ENCODE results near the gene SCN3A.

The SCN3A gene

DNA sequence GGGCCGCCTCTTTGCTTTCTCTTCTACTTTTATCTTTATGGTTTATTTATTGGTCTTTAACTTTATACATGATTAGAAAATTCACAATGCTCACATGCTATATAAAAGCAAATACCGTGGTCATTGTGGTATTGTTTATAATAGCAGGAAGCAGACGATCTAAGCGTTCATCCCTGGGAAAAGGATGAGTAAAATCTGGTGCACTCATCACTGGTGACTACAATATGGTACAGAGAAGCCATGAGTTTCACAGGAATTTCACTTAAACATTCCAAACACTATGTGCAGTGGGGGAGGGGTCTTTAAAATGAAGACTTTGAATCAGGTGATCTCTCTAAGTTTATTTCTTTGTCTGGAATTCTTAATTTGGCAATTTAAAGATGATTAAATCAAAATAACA, 97.9 kb downstream of the SCN3A start:
- DNase-seq: no peak

DNA sequence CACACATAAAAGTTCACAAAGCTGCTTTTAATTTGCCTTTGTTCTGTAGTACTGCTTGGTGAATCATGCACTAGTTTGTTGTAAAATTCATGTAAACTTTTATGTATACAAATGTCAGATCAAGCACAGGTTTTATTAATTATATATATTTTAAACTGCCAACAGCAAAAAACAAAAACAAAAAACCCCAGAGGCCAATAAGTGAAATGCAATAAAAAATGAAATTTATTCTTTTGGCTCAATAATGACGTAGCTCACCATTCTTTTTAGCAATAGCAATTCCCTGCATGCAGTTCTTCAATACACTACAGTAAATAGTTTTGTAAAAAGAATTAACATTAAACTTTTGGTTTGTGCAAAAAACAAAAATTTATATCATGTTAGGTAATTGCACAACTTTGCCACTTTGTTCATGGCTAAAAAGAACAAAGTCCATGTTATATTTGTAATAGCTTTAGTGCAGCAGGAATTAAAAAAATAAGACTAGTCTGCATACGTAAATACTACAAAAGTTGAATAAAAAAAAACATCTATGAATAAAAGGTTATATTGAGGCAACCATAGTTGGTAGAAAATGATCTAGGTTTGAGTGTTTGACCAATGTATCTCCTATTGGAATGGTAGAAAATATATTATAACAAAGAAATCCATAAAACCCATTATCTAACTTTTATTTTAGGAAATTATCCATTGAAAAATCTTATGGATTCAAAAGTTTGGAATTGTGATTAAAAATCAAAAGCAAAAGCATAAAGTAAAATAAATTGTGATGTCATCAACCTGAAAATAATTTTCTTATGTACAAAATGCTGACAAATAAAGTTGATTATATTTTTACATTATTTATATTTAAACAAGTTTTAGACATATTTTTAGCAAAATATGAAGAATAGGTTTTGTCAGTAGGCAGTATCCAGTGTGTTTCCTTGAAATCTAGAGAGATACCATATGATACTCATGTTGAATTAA, 115.6 kb downstream of the SCN3A start:
- no peak for DNase-seq

DNA sequence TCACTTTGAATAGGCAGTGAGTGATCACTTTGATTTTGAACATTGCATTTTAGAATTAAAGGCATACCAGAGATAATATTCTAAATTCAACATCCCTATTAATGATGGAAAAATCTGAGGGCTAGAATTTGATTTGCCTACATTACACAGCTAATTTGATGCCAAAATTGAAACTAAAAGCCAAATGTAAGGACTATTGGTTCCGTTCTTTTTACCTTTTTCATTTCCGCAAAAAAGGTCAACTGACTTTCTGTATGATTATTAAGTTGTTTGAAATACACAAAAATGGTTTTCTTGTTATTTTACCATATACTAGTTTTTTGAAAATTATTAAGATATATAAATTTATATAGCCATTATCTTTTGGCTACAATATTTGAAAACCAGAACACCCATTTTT, 117.5 kb downstream of the SCN3A start:
- DNase-seq: no peak

DNA sequence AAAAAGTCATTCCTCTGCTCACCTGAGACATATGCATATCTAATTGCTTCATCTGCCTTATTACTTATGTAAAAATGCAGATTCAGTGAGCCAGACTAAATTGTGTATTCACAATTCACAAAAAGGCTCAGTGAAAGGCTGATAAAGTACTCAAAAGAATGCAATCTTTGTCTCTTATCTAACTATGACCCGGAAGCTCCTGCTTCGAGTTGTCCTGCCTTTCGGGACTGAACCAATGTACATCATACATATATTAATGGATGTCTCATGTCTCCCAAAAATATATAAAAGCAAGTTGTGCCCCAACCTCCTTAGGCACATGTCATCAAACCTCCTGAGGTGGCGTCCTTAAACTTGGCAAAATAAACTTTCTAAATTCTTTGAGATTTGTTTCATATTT, 120.5 kb downstream of the SCN3A start:
- no peak for DNase-seq

DNA sequence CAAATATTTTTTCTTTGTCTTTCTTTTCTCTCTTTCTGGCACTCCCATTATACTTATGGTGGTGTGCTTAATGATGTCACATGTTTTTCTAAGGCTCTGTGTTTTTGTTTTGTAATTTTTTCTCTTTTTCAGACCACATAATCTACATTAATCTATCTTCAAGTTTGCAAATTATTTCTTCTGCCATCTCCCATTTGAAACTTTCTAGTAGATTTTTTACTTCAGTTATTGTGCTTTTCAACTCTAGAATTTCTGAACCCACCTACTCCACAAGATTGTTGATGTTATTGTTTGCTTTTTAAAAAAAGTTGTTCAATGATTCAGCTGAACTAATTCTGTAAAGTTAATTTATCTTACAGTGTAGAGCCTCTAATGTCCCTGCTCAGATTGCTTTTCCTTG, 121.4 kb downstream of the SCN3A start:
- no peak for DNase-seq

DNA sequence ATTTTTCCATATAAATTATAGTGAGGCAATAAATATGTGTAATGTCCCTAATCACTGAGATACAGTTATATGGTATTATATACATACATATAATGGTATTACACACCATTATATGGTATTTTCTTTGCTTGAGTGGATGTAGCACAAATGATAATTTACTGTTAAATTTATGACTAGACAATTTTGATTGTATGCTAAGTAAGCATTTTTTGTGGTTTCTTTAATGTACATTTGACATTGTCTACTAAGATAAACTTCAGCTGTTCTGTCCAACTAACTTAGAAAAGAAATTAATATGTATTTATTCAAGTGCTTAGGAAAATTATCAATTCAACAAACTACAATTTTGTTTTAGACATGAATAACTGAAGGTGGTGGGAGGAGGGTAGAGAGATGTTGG, 122.6 kb downstream of the SCN3A start:
- no peak for DNase-seq

DNA sequence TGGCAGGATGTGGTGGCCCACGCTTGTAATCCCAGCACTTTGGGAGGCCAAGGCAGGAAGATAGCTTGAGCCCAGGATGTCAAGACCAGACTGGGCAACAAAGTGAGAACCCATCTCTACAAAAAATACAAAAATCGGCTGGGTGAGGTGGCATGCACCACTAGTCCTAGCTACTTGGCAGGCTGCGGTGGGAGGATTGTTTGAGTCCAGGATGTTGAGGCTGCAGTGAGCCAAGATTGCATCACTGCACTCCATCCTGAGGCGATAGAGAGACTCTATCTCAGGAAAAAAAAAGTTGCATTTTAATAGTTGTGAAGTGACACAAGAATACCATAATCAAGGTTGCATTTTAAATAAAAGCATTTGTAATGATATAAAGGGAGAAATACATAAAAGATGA, 124.4 kb downstream of the SCN3A start:
- no peak for DNase-seq

DNA sequence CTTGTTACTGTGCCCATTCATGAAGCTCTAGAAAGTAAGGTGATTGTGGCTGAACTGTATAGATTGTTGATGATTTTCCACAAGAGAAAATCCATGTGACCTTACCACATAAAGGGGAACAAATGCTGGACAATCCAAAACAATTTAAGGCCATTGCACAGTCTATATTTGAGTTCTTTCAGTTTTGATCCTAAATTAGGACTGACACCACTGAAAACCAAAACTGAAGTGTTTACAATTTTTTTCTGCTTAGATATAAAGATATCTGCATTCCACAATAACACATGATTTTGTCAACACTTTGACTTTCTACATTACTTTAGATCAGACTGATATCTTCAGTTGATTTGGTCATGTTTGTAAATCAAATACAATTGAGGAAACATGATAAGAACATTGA, 124.9 kb downstream of the SCN3A start:
- no peak for DNase-seq

DNA sequence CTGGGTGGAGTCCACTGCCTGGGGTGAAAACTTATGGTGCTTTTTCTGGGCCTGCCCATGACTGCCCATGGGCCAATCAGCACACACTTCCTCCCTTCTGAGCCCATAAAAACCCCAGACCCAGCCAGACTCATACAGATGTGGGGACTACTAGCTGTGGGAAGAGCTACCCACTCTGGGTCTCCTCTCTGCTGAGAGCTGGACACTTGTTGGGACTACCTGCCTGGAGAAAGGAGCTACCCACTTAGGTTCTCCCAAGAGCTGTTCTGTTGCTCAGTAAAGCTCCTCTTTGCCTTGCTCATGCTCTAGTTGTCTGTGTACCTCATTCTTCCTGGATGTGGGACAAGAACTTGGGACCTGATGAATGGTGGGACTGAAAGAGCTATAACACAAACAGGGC, 129.0 kb downstream of the SCN3A start:
- no peak for DNase-seq

DNA sequence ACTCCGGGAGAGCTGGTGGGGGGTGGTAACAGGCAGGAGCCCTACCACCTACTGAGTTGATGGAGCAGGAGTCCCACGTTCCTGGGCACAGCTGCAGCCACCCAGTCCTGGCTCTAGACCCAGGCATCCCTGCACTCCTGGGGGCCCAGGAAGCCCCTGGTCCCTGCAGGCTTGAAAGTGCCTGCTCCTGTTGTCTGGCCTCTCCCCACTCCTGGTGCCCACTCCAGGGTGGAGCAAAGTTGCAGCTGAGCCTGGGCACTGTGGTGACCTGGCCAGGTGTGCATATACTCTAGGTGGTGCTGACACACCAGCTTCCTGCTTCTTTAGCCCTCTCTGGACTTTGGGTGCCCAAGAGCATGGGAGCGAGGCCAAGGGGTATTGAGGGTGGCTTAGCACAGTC, 129.5 kb downstream of the SCN3A start:
- DNase-seq: no peak

DNA sequence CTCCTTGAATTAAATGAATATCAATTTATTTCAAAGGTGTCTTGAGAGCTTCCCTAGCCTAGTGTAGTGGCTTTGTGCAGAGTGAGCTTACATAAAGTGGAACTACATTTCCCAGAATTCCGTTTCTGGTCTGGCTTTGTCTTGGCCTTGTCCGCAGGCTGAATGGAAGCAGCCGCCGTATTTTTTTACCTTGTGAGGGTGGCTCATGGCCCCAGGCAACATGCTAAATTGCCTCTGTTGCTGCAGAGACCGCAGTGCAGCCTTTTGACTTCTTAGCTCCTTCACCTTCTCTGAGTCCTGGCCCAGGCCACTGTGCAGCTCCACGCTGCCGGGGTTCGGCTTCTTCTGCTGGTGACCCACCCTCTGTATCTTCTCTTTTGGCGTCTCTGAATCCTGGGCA, 133.8 kb downstream of the SCN3A start:
- DNase-seq: no peak

DNA sequence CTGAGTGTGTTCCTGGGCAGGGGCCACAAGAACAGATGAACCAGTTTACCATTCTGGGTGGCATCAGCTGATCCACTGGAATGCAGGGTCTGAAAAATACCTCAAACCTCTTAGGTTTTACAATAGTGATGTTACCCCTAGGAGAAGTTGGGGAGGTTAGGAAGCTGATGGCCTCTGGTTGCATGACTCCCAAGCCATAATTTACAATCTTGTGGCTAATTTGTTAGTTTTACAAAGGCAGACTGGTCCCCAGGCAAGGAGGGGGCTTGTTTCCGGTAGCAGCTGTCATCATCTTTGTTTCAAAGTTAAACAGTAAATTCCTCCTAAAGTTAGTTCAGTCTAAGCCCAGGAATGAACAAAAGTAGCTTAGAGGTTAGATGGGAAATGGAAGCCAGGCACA, 134.7 kb downstream of the SCN3A start:
- DNase-seq: no peak

DNA sequence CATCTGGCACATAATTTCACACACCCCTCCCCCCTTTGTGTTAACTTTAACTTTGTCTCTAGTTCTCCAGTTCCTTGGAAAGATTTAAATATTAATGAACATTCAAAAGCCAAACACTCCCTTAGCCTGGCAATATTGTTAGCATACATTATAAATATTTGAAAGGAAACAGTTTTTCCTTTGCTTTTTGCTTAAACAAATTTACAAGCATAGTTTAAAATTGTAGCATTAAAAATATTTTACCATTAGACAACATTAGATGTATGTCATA, 135.4 kb downstream of the SCN3A start:
- DNase-seq: no peak

DNA sequence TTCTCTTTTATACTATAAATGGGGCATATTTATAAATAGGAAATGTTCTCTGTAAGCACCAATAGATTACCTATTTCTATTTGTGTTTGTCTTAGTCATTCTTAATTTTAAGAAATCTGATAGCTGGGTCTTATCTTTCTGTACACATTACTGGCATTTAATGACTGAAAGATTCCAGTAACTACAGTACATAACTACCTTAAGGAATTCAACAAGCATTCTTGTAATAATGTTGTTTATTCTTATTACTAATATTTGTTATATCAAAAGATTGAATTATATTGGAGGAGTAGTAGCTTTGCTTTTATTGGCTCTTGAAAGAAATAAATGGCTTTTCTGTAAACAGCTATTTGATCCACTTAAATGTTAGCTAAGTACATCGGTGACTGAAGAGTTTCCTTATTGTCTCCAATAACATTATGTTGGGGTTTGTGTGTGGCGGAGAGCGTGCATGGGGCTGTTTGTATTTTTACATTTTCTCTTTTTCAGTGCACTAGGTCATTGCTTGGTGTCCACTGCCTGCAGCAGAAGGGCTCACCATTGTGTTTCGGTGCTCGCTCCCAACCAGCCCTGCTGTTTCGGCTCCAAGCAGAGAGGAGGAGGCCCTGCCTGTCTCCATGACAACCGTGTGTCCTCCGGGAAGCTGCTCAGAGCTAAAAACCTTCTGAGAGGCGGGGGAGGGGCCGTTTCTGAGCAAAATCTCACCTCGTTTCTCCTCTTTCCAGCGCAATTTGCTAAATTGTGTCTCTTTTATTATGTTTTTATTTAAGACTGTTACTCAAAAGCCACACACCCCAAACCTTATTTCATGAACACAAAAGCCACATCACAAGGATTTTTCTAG, 136.0 kb downstream of the SCN3A start:
- DNase-seq: peak; percentile 39

DNA sequence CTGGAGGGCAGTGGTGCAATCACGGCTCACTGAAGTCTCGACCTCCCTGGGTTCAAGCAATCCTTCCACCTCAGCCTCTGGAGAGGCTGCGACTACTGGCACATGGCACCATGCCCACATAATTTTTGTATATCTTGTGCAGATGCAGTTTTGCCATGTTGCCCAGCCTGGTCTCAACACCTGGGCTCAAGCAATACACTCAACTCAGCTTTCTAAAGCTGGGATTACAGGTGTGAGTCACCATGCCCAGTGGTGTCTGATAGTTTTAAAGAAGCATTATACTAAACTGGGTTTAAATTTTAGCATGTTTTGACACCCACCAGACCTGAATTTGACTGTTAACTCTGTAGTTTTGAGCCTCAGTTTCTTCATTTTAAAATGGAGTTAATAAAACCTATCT, 139.1 kb downstream of the SCN3A start:
- no peak for DNase-seq

DNA sequence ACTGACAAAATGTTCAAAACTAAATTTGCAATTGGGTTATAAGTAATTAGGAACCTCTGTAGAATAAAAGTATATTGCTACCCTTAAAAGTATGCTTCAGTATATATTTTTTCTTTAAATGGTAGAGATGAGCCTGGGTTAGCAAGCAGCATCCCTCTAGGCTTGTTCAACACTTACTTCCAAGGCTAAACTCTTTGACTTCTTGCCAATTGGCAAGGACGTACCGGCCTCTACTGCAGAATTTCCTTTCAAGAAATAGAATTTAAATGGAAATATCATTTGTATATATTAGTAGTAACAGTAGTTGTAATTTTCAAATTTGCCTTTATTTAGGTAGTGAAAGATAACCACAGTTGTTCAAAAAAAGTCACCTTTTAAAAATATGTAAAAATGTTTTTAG, 143.4 kb downstream of the SCN3A start:
- no peak for DNase-seq

DNA sequence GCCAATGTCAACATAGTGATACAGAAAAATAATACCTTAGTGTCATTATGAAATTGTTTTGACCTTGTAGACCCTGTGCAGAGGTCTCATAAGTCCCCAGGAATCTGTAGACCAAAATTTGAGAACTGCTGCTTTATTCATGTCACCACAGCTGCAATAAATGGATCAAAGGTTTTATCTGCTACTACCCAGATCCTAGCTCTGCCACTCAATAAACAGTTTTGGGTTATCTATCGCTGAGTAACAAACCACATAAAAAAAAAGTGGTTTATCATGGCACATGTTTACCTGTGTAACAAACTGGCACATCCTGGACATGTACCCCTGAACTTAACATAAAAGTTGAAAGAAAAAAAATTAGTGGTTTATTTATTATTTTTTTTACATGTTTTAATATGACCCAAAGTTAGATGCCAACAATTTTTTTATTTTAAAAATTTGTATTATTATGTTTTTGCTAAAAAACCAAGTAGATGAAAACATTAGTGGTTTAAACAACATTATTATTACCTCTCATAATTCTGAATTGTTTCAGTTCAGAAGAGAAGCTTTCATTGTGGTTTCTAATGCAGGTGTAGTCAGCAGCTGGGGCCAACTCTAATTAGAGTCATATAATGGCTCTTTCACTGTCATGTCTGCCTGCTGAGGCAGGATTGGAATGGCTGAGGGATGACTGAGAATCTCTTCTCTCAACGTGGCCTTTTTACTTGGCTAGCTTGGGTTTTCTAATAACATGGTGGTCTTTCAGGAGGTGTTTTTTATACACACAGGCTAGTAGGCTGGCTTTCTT, 145.2 kb downstream of the SCN3A start:
- no peak for DNase-seq

DNA sequence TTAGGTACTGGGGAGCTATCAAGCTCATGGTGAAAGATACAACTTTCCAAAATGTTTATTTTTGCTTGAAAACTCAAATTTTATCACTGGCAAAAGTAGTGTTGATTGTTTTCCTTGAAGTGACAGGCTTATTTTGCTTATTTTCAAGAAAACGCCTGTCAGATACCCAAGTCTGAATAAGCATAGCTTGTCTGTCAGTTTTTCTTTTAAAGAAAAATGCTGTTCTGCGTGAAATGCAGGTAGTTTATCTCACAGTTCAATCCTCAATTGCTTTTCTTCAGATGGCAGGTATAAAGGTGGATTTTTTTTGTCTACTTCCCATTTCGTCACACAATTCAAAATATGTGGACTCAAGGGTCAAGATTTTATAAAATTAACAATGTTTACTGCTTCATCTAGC, 145.9 kb downstream of the SCN3A start:
- no peak for DNase-seq

DNA sequence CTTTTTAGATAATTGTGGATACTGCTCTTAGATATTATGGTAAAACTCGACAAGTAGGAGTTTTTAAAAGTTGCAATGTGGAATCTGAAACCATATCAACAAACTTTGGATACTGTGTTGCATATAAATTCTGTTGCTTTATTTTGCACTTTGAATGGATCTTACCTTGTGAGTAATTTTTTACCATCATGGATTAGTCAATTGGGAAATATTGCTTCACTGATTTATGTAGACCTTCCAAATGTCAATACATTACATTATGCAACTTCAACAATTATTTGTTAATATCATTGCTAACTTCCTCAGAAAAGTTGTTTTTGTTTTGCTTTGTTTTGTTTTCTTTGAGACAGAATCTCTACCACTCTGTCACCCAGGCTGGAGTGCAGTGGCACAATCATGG, 146.5 kb downstream of the SCN3A start:
- no peak for DNase-seq

DNA sequence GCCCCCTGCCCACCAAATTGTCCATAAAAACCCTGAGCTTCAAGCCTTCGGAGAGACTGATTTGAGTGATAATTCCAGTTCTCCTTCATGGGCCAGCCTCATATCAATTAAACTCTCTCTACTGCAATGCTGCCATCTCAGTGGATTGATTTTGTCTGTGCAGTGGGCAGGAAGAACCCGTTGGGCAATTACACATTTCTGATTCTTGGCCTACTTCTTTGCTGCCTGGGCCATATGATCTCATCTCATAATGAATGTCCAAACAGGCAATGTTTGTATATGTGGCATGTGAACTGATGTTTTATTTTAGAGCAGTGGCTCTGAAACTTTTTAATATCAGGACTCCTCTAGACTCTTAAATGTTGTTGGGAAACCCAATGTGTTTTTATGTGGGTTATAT, 147.3 kb downstream of the SCN3A start:
- no peak for DNase-seq

DNA sequence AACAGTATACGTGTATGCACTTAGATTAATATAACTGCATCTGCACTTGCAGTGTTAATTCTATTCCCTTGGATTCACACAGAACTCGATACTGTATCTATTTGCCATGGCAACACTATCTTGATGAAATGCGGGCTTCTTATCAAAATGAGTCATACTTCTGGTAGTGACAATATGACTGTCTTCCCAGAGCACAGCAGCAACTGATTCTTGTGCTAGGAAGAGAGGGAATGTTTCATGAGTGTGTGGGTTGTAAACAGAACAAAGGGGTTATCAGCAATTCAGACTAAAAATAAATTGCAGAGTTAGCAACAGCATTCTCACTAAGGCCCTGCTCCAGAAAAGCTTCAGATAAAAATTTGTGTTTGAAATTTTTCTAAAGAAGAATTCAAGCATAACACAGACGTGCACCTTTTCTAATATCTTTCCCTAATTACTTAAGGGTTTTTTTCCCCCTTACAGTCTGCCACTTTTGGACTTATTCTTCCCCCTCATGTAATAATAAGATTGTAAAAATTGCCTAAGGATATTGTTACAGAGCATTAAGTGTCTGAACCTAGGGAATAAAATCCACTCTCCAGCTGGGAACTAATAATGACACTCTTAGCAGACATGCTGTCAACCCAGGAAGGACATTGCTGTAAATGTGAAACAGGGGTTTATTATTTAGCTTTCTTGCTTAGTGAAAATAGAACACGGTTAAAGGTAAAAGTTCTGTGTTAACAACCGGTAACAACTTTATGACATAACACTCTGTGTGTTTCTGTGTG, 148.6 kb downstream of the SCN3A start:
- DNase-seq: peak; percentile 66

DNA sequence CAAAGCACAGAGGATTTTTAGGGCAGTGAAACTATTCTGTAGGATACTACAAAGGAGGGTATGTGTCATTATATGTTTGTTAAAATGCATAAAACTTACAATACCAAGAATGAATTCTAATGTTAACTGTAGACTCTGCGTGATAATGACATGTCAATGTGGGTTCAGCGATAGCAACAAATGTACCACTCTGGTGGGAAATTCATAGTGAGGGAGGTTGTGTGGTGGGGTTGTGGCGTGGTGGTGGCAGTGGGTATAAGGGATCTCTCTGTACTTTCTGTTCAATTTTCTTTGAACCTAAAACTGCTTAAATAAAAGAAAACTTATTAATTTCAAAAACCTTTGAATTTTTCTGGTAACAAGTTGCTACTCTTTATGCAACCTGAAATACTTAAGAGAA, 149.2 kb downstream of the SCN3A start:
- no peak for DNase-seq

Data from NCI-H524 treated with DMSO at 0.1 percent for 48 hours (cell line).